Kidney (tissue), 14 donors: ENCODE data around the gene TSSK6. TPM values are rescaled to one million over a fixed set of nuclear protein-coding genes. Genes with fewer than 3 reads are reported as not detected.

Source experiments
- DNase-seq, 5 donors: peaks; one replicate each; pipeline ENCODE4 v3.0.0-alpha.2; 2013 to 2020
- FAIRE-seq: peaks from 2 replicates; lab custom pipeline; 2012; peaks lifted over from hg19 to GRCh38; lab: Jason Lieb, UNC
- H3K27ac ChIP-seq, 2 donors: one replicate each; pipeline ENCODE4 v1.7.0; 2013; ENCODE audit warnings: low read depth in 2 of 2, low read length in 2 of 2, inconsistent platforms in 1 of 2
- H3K27me3 ChIP-seq: one replicate; pipeline ENCODE4 v1.7.1; 2013; ENCODE audit warnings: low read length, inconsistent platforms; ENCODE audit not compliant: control insufficient read depth, insufficient read depth
- H3K36me3 ChIP-seq, 3 donors: one replicate each; pipeline versions ENCODE4 v1.7.0 to v1.7.1; 2013; ENCODE audit warnings: low read length in 3 of 3, control low read depth in 1 of 3, inconsistent platforms in 1 of 3; ENCODE audit not compliant: insufficient read depth in 3 of 3, control insufficient read depth in 2 of 3
- H3K4me1 ChIP-seq, 3 donors: one replicate each; pipeline versions ENCODE4 v1.7.0 to v1.7.1; 2013; ENCODE audit warnings: low read length in 3 of 3, inconsistent platforms in 1 of 3, low read depth in 1 of 3; ENCODE audit not compliant: control insufficient read depth in 2 of 3, insufficient read depth in 2 of 3
- H3K4me3 ChIP-seq, 3 donors: one replicate each; pipeline versions ENCODE4 v1.7.0 to v1.8.1; 2013; ENCODE audit warnings: low read length in 3 of 3, control low read depth in 1 of 3, inconsistent platforms in 1 of 3
- H3K9ac ChIP-seq, 3 donors: one replicate each; pipeline versions ENCODE4 v1.7.0 to v1.7.1; 2013; ENCODE audit warnings: low read length in 3 of 3, control low read depth in 1 of 3, inconsistent platforms in 1 of 3
- H3K9me3 ChIP-seq, 3 donors: one replicate each; pipeline versions ENCODE4 v1.7.0 to v1.7.1; 2013; ENCODE audit warnings: low read length in 3 of 3, control low read depth in 1 of 3, inconsistent platforms in 1 of 3; ENCODE audit not compliant: control insufficient read depth in 2 of 3, insufficient read depth in 1 of 3
- CTCF ChIP-seq: IDR thresholded peaks from 3 replicates; pipeline ENCODE4 v1.5.1; 2012; ENCODE audit warnings: mild to moderate bottlenecking, moderate library complexity, borderline replicate concordance; ENCODE audit not compliant: insufficient read depth; ENCODE audit errors: extremely low read depth
- intact Hi-C: fragments of 100-400 bp; cut with DNase I; formaldehyde crosslinking; loops from one replicate; pipeline ENCODE4 v1.11.1; 2022
- polyA plus RNA-seq: library from polyadenylated mRNA; stranded (reverse); fragments of 350-450 nt; fragmentation: Illumina TruSeq; extraction: RNeasy Lipid Tissue Mini Kit (QIAGEN cat#74804); gene quantifications from one replicate; pipeline ENCODE4 v1.2.3, GENCODE V29; 2014; ENCODE audit warnings: low read depth, low replicate concordance; ENCODE audit not compliant: insufficient read depth
- total RNA-seq: library from RNA; stranded (reverse); fragmentation: NEBNext Ultra II Directional; extraction: Animal tissue kit (Norgen Biotek cat#: 25700); gene quantifications from one replicate; pipeline ENCODE4 v1.2.1, GENCODE V29; 2021
- donor health status: control.
- donor health status: control.
- donor health status: control.
- donor health status: control.
- donor health status: control.
- donor health status: DM: yes; HTN: yes; CAD: no.
- donor health status: Normal renal cell carcinoma (clear cell type).

TSSK6 gene
- total and polyA plus RNA-seq, 2 donors from 2014 or later = 1.4 to 3.7 TPM

DNA sequence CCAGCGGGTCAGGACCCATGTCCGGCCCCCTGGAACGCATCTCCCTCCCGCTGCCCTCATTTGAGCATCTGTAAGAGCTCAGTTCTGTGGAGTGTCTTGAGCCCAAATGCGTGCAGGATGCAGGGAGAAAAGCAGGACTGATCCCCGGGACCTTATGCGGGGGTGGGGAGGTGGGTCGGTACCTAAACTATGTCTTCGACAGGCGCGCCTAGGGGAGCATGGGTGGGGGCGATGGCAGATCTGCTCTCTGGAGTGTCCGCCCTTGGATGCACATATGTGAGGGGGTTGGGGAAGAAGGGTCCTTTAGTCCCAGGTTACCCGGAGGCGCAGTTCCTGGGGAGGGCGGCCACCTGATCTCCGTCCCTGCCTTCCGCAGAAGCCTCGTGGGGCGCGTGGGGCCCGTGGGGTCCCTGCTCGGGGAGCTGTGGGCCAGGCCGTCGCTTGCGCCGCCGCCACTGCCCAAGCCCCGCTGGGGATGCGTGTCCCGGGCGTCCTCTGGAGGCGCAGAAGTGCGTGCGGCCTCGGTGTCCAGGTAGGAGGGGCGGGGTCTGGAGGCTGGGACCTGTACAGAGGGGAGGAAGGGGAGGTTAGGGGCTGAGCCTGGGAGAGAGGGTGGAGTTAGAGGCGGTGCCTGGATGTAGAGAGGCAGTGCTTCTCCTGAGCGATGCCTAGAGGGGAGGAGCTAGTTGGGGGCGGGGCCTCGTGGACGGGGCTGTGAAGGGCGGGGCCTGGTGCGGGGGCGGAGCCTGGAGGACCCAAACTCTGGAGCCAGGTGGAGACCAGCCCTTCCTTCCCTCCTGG lies 25.6 kb upstream of the TSSK6 start:
- Histone ChIP-seq H3K4me1 (peaks cover 0 to 17% (median 5%) of the 10 kb centered on the region in 3 donors), H3K4me3 (no peak overlapping the region), H3K27me3 (peaks cover 18% of the 10 kb centered on the region), H3K9me3 (no peaks in the 10 kb centered on the region), H3K9ac (no peak overlapping the region), H3K36me3 (no peaks in the 10 kb centered on the region), H3K27ac (no peak overlapping the region)
- no peak for FAIRE-seq
- TF ChIP-seq CTCF = no peak
- DNase-seq = peak; percentile 62 to 89 (median 69)
- intact Hi-C loops = no loop called here

DNA sequence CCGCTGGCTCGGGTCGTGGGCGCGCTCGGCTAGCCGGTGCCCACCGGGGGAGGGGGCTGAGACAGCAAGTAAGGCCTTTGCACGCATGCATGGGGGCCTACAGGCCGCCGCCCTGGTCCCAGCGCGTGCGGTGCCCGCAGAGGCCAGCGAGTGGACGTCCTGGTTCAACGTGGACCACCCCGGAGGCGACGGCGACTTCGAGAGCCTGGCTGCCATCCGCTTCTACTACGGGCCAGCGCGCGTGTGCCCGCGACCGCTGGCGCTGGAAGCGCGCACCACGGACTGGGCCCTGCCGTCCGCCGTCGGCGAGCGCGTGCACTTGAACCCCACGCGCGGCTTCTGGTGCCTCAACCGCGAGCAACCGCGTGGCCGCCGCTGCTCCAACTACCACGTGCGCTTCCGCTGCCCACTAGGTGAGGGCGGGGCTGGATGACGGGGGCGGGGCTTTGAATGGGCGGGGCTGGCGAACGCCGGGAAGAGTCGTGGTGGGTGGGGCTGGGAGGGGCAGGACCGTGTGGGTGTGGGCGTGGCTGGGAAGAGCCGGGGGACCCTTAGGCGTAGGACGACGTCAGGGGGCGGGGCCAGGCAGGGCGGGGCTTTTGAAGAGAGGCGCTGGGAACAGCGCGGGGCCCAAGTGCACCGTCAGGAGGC lies 24.8 kb upstream of the TSSK6 start:
- Histone ChIP-seq H3K9me3 (no peaks in the 10 kb centered on the region), H3K36me3 (no peaks in the 10 kb centered on the region), H3K27ac (no peak overlapping the region), H3K4me3 (no peak overlapping the region), H3K27me3 (peaks cover 18% of the 10 kb centered on the region), H3K4me1 (peaks cover 0 to 17% (median 5%) of the 10 kb centered on the region in 3 donors), H3K9ac (no peak overlapping the region)
- no peak for TF ChIP-seq CTCF
- DNase-seq (peak; percentile 74 to 93 (median 81)), FAIRE-seq (no peak)
- intact Hi-C loops = no loop called here

DNA sequence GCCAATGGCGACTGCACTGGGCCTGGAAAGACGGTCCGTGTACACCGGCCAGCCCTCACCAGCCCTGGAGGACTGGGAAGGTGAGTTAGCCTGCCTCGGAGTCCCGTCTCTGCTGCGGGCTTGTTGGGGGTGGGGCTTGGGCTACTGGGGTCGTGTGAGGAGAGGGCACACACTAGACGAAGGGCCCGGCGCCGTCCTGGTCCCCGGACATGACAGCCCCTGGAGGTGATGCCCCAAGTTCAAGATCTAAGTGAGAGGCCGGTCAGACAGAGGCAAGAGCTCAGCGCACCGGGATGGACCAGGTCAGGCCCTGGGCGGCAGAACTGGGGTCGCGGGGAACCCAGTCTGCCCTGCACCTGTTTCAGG lies 24.3 kb upstream of the TSSK6 start:
- DNase-seq = peak in 2 of 5 donors; percentile 66 to 70
- H3K36me3 ChIP-seq = no peaks in the 10 kb centered on the region
- H3K27ac ChIP-seq = no peak overlapping the region
- H3K27me3 ChIP-seq = peaks cover 18% of the 10 kb centered on the region
- no peak for TF ChIP-seq CTCF
- peaks cover 0 to 17% (median 5%) of the 10 kb centered on the region in 3 donors for H3K4me1 ChIP-seq
- H3K9me3 ChIP-seq = no peaks in the 10 kb centered on the region
- H3K4me3 ChIP-seq = no peak overlapping the region
- intact Hi-C loops = loop anchor here (10.0 kb wide), 1 partner anchor 425 kb away; no protein-coding TSS in a partner anchor
- no peak overlapping the region for H3K9ac ChIP-seq
- FAIRE-seq = no peak
